Measurements from ENCODE around the gene SEMA4C. TPM values are rescaled to one million over a fixed set of nuclear protein-coding genes. Genes with fewer than 3 reads are reported as not detected.

Gene SEMA4C
- polyA plus RNA-seq, 1 donor (not counting 4 experiments of a cell fraction or from before 2014, with no cell fraction given) = 7.5 TPM

DNA sequence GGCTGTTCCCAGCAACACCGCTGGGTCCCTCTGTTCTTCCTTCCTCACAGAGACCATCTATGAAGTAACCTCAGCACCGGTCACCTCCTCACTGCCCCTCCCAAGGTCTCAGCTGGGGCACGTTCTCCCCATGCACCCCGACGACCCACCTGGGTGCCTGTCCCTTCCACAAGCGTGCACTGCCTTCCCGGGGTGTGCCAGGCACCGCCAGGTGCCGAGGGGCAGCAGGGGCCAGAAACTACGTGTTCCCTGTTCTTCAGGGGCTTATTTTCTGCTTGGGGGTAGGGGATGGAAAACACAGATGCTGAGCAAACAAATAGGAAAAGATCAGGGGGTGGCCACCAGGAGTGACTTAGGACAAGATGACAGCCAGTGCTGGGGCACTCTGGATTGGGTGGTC lies 30.4 kb upstream of the SEMA4C start:
- DNase-seq (ENCODE audit: low read depth, low spot score) (no peak), FAIRE-seq (no peak)
- Histone ChIP-seq H4K20me1 (ENCODE audit: control insufficient read depth, extremely low read depth, insufficient read depth, low read length) (no peaks in the 10 kb centered on the region), H3K4me3 (ENCODE audit: control insufficient read depth in 2 of 3, extremely low read depth in 1 of 3, insufficient read depth in 2 of 3, low read depth in 1 of 3, low read length in 3 of 3) (no peak overlapping the region), H3K27me3 (ENCODE audit: control insufficient read depth, extremely low read depth, insufficient read depth, low read length) (no peaks in the 10 kb centered on the region), H3K27ac (ENCODE audit: control insufficient read depth, insufficient read depth, low read length) (no peak overlapping the region), H3K9me3 (ENCODE audit: control insufficient read depth, low read depth, low read length) (no peaks in the 10 kb centered on the region), H3K9ac (ENCODE audit: control insufficient read depth, extremely low read depth, insufficient read depth, low read length) (no peak overlapping the region), H3K36me3 (ENCODE audit: control insufficient read depth in 2 of 2, extremely low read depth in 1 of 2, insufficient read depth in 2 of 2, low read length in 2 of 2) (no peaks in the 10 kb centered on the region), H3K4me2 (ENCODE audit: control insufficient read depth, extremely low read depth, insufficient read depth, low read depth, low read length) (no peak overlapping the region), H3K9me1 (ENCODE audit: control insufficient read depth, extremely low read depth, insufficient read depth, low read length) (no peaks in the 10 kb centered on the region), H3K4me1 (ENCODE audit: control insufficient read depth, extremely low read depth, insufficient read depth, low read length) (peaks cover 19% of the 10 kb centered on the region), H2AFZ (ENCODE audit: control insufficient read depth, low read length) (no peak overlapping the region), H3K79me2 (ENCODE audit: control insufficient read depth, insufficient read depth, low read length) (no peaks in the 10 kb centered on the region)
- TF ChIP-seq, protein P1, sequence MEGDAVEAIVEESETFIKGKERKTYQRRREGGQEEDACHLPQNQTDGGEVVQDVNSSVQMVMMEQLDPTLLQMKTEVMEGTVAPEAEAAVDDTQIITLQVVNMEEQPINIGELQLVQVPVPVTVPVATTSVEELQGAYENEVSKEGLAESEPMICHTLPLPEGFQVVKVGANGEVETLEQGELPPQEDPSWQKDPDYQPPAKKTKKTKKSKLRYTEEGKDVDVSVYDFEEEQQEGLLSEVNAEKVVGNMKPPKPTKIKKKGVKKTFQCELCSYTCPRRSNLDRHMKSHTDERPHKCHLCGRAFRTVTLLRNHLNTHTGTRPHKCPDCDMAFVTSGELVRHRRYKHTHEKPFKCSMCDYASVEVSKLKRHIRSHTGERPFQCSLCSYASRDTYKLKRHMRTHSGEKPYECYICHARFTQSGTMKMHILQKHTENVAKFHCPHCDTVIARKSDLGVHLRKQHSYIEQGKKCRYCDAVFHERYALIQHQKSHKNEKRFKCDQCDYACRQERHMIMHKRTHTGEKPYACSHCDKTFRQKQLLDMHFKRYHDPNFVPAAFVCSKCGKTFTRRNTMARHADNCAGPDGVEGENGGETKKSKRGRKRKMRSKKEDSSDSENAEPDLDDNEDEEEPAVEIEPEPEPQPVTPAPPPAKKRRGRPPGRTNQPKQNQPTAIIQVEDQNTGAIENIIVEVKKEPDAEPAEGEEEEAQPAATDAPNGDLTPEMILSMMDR (optimal IDR thresholded peaks at IDR 0.05 in 1 of 3, IDR thresholded peaks at IDR 0.05 in 1 of 3, conservative IDR thresholded peaks at IDR 0.05 in 1 of 3; ENCODE audit: extremely low read depth in 1 of 3, insufficient read depth in 2 of 3, low read length in 3 of 3) = no peak
- TF ChIP-seq EZH2 (IDR thresholded peaks at IDR 0.05; ENCODE audit: low read length) = no peak
- dilution Hi-C loops (cut with MboI; ENCODE audit: extremely low pct_ligation_motif_present, low sequenced_read_pairs) = no loop called here

DNA sequence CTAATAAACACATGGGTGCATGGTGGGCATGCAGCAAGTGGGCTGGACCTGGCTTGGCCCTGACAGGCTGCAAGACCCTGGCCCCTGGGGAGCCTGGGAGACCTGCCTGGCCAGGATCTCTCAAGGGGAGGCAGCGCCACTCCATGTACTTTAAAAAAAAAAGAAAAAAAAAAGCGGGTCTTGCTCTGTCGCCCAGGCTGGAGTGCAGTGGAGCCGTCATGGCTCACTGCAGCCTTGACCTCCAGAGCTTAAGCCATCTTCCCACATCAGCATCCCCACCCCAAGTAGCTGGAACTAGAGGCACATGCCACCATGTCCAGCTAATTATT lies 29.5 kb upstream of the SEMA4C start:
- H3K79me2 ChIP-seq (ENCODE audit: control insufficient read depth, insufficient read depth, low read length) = no peaks in the 10 kb centered on the region
- no peaks in the 10 kb centered on the region for H3K9me3 ChIP-seq (ENCODE audit: control insufficient read depth, low read depth, low read length)
- DNase-seq (ENCODE audit: low read depth, low spot score) (no peak), FAIRE-seq (no peak)
- H2AFZ ChIP-seq (ENCODE audit: control insufficient read depth, low read length) = no peak overlapping the region
- no peak overlapping the region for H3K4me2 ChIP-seq (ENCODE audit: control insufficient read depth, extremely low read depth, insufficient read depth, low read depth, low read length)
- no peaks in the 10 kb centered on the region for H4K20me1 ChIP-seq (ENCODE audit: control insufficient read depth, extremely low read depth, insufficient read depth, low read length)
- no peaks in the 10 kb centered on the region for H3K36me3 ChIP-seq (ENCODE audit: control insufficient read depth in 2 of 2, extremely low read depth in 1 of 2, insufficient read depth in 2 of 2, low read length in 2 of 2)
- peaks cover 23% of the 10 kb centered on the region for H3K4me1 ChIP-seq (ENCODE audit: control insufficient read depth, extremely low read depth, insufficient read depth, low read length)
- H3K27me3 ChIP-seq (ENCODE audit: control insufficient read depth, extremely low read depth, insufficient read depth, low read length) = no peaks in the 10 kb centered on the region
- no peak overlapping the region for H3K27ac ChIP-seq (ENCODE audit: control insufficient read depth, insufficient read depth, low read length)
- no peak overlapping the region for H3K4me3 ChIP-seq (ENCODE audit: control insufficient read depth in 2 of 3, extremely low read depth in 1 of 3, insufficient read depth in 2 of 3, low read depth in 1 of 3, low read length in 3 of 3)
- dilution Hi-C loops (cut with MboI; ENCODE audit: extremely low pct_ligation_motif_present, low sequenced_read_pairs) = no loop called here
- TF ChIP-seq, protein P1 (optimal IDR thresholded peaks at IDR 0.05 in 1 of 3, IDR thresholded peaks at IDR 0.05 in 1 of 3, conservative IDR thresholded peaks at IDR 0.05 in 1 of 3; ENCODE audit: extremely low read depth in 1 of 3, insufficient read depth in 2 of 3, low read length in 3 of 3) = no peak
- no peak overlapping the region for H3K9ac ChIP-seq (ENCODE audit: control insufficient read depth, extremely low read depth, insufficient read depth, low read length)
- H3K9me1 ChIP-seq (ENCODE audit: control insufficient read depth, extremely low read depth, insufficient read depth, low read length) = no peaks in the 10 kb centered on the region
